PC-3 (cell line): ENCODE results near the gene GJB5. TPM values are rescaled to one million over a fixed set of nuclear protein-coding genes. Genes with fewer than 3 reads are reported as not detected.
A peak's percentile ranks its signal among the peaks of the same experiment; 100 is the strongest.

Experiments used
- ATAC-seq: fragments of 200-7000 bp; cut with Tn5 transposase; 2 replicates; pipeline ENCODE4 v1.9.1; 2020; ENCODE audit warnings: mild to moderate bottlenecking, moderate library complexity
- BruUV-seq: library from RNA; stranded (reverse); fragments of 400-500 nt; replicated peaks from 2 replicates; lab custom pipeline; 2021; lab: Mats Ljungman, UMichigan
- CTCF ChIA-PET: fragments of 300-600 bp; sonication (Branson Sonifier 250); formaldehyde crosslinking; loops from one replicate; lab custom pipeline; 2022; ENCODE audit warnings: antibody characterized with exemption; lab: Charles Lee
- POLR2A ChIA-PET: fragments of 300-600 bp; sonication (Branson Sonifier 250); formaldehyde crosslinking; loops from one replicate; lab custom pipeline; 2022; ENCODE audit warnings: antibody characterized with exemption; ENCODE audit not compliant: unreplicated experiment; lab: Charles Lee
- DNase-seq: peaks from one replicate; pipeline ENCODE4 v3.0.0-alpha.2; 2015
- H2AFZ ChIP-seq: fragments of 300-600 bp; sonication (generic); 2 replicates; pipeline ENCODE4 v1.6.0; 2016; ENCODE audit warnings: antibody characterized with exemption, low read length
- H3F3A ChIP-seq: fragments of 300-600 bp; sonication (generic); one replicate; pipeline ENCODE4 v1.6.0; 2017; ENCODE audit warnings: antibody characterized with exemption, low read length, control low read depth, mild to moderate bottlenecking; ENCODE audit not compliant: unreplicated experiment
- H3K27ac ChIP-seq: fragments of 300-600 bp; sonication (generic); 2 replicates; pipeline ENCODE4 v1.5.1; 2016; ENCODE audit warnings: mild to moderate bottlenecking, low read length
- H3K27me3 ChIP-seq: fragments of 300-600 bp; sonication (generic); 2 replicates; pipeline ENCODE4 v1.6.1; 2016; ENCODE audit warnings: low read length, mixed read lengths
- H3K36me3 ChIP-seq: fragments of 300-600 bp; sonication (generic); 2 replicates; pipeline ENCODE4 v1.6.1; 2016; ENCODE audit warnings: low read depth, mixed run types, low read length, mixed read lengths
- H3K4me1 ChIP-seq: fragments of 300-600 bp; sonication (generic); 2 replicates; pipeline ENCODE4 v1.5.1; 2016; ENCODE audit warnings: low read length; ENCODE audit not compliant: insufficient read depth
- H3K4me2 ChIP-seq: fragments of 300-600 bp; sonication (generic); 2 replicates; pipeline ENCODE4 v1.6.0; 2016; ENCODE audit warnings: low read length
- H3K4me3 ChIP-seq: fragments of 300-600 bp; sonication (generic); 2 replicates; pipeline ENCODE4 v1.5.1; 2016; ENCODE audit warnings: mild to moderate bottlenecking, low read length, mixed read lengths
- H3K79me2 ChIP-seq: fragments of 300-600 bp; sonication (generic); 2 replicates; pipeline ENCODE4 v1.6.1; 2017; ENCODE audit warnings: low read length, mixed read lengths
- H3K9ac ChIP-seq: fragments of 300-600 bp; sonication (generic); 2 replicates; pipeline ENCODE4 v1.6.0; 2016; ENCODE audit warnings: mild to moderate bottlenecking, low read length
- H3K9me2 ChIP-seq: fragments of 300-600 bp; sonication (generic); replicated peaks from 2 replicates; pipeline ENCODE4 v1.6.1; 2016; ENCODE audit warnings: mixed run types, low read length, mixed read lengths
- H3K9me3 ChIP-seq: fragments of 300-600 bp; sonication (generic); 2 replicates; pipeline ENCODE4 v1.6.1; 2016; ENCODE audit warnings: low read length, mixed read lengths
- H4K20me1 ChIP-seq: fragments of 300-600 bp; sonication (generic); 2 replicates; pipeline ENCODE4 v1.6.1; 2016; ENCODE audit warnings: low read length, mixed read lengths
- CTCF ChIP-seq: fragments of 300-600 bp; sonication (generic); conservative IDR thresholded peaks from 2 replicates; pipeline ENCODE4 v1.5.1; 2017; ENCODE audit warnings: antibody characterized with exemption, low read depth, mild to moderate bottlenecking, low read length
- EZH2 ChIP-seq: fragments of 300-600 bp; sonication (generic); IDR thresholded peaks from one replicate; pipeline ENCODE4 v1.6.1; 2017; ENCODE audit warnings: antibody characterized with exemption, mild to moderate bottlenecking, low read length; ENCODE audit not compliant: unreplicated experiment
- EZH2phosphoT487 ChIP-seq: fragments of 300-600 bp; sonication (generic); IDR thresholded peaks from 2 replicates; pipeline ENCODE4 v1.6.1; 2018; ENCODE audit warnings: mild to moderate bottlenecking, antibody characterized with exemption, low read length, borderline replicate concordance
- intact Hi-C: fragments of 100-400 bp; cut with micrococcal nuclease; formaldehyde crosslinking; loops from 2 replicates; pipeline ENCODE4 v1.9.0; 2023
- total RNA-seq: library from RNA; depleted of rRNA; stranded (reverse); fragments of >200 nt; gene quantifications from 2 replicates; pipeline ENCODE4 v1.2.3, GENCODE V29; 2014

GJB5 gene
- total RNA-seq, 1 experiment from 2014 or later = 7.2 TPM

GRCh38 chr1:34761776-34762307, 7.0 kb downstream of the GJB5 start:
- Histone ChIP-seq H3K9ac (no peak overlapping the region; the same call in 1 of the 2 replicates), H3K27ac (peak overlapping the region; percentile 96)

GRCh38 chr1:34762474-34763141, 7.8 kb downstream of the GJB5 start:
- peak overlapping the region; percentile 34; the same call in 1 of the 2 replicates for H3K4me3 ChIP-seq
- H3K79me2 ChIP-seq = no peaks in the 10 kb centered on the region
- intact Hi-C loops = loop anchor here (1.0 to 2.0 kb wide), 2 partner anchors 9 to 16 kb away; no protein-coding TSS in a partner anchor
- H3K4me1 ChIP-seq = peaks cover 36% of the 10 kb centered on the region
- peak overlapping the region; percentile 61 for H3K9ac ChIP-seq
- ATAC-seq = peak; percentile 48
- peak; percentile 57 for DNase-seq
- BruUV-seq = TSS peak; percentile 87
- H3K27me3 ChIP-seq = no peaks in the 10 kb centered on the region
- peak overlapping the region; percentile 82 for H3K4me2 ChIP-seq
- H3K9me2 ChIP-seq = no peaks in the 10 kb centered on the region
- no peaks in the 10 kb centered on the region for H3F3A ChIP-seq
- TF ChIP-seq EZH2 (no peak), EZH2phosphoT487 (no peak), CTCF (no peak)
- no peaks in the 10 kb centered on the region for H4K20me1 ChIP-seq
- H3K36me3 ChIP-seq = no peaks in the 10 kb centered on the region
- ChIA-PET POLR2A (interaction anchor here (0.6 to 0.8 kb wide), 2 partner anchors 17 to 19 kb away, joined by 3 read pairs; no protein-coding TSS in a partner anchor), CTCF (interaction anchor here (0.7 to 1.0 kb wide), 4 partner anchors 18 to 90 kb away, joined by 3 to 5 read pairs (median 3); partner anchors contain the start of gene GJB3)
- H2AFZ ChIP-seq = 0 out of 2 replicates have a peak overlapping the region, but pooled peaks have one; percentile 20
- H3K27ac ChIP-seq = peak overlapping the region; percentile 96
- H3K9me3 ChIP-seq = no peaks in the 10 kb centered on the region

More at GRCh38 chr1:34761776-34762307, 7.0 kb downstream of the GJB5 start:
- no peak for DNase-seq
- H3K79me2 ChIP-seq = no peaks in the 10 kb centered on the region
- H3K36me3 ChIP-seq = no peaks in the 10 kb centered on the region
- ChIA-PET POLR2A (interaction anchor here (0.8 kb wide), 1 partner anchor 20 kb away, joined by 3 read pairs; no protein-coding TSS in a partner anchor), CTCF (interaction anchor here (0.7 kb wide), 1 partner anchor 74 kb away, joined by 3 read pairs; no protein-coding TSS in a partner anchor)
- peak overlapping the region; percentile 12; the same call in 1 of the 2 replicates for H3K4me2 ChIP-seq
- H3K27me3 ChIP-seq = no peaks in the 10 kb centered on the region
- intact Hi-C loops = loop anchor here (2.0 kb wide), 1 partner anchor 17 kb away; no protein-coding TSS in a partner anchor
- no peak overlapping the region for H2AFZ ChIP-seq
- no peak overlapping the region for H3K4me3 ChIP-seq
- no peaks in the 10 kb centered on the region for H4K20me1 ChIP-seq
- no TSS peak for BruUV-seq
- TF ChIP-seq CTCF (no peak), EZH2 (no peak), EZH2phosphoT487 (no peak)
- H3K9me2 ChIP-seq = no peaks in the 10 kb centered on the region
- no peak for ATAC-seq
- no peaks in the 10 kb centered on the region for H3K9me3 ChIP-seq
- H3F3A ChIP-seq = no peaks in the 10 kb centered on the region
- peaks cover 36% of the 10 kb centered on the region for H3K4me1 ChIP-seq
